ENCODE measurements around the gene LGALS9B.
A peak's percentile ranks its signal among the peaks of the same experiment; 100 is the strongest.
"Not testable (repeated sequence)": the region's sequence is repeated elsewhere in the genome, so short reads cannot be mapped to it uniquely, and the experiment has no call there.

The LGALS9B gene

GRCh38 chr17:20467447-20467846, at the start of gene LGALS9B:
Gene LGALS9B, minus strand, starts transcription at chr17:20467539. Its CDS starts 69 bp downstream, at chr17:20467470.
- not testable (repeated sequence) for DNase-seq (ENCODE audit: low read depth)

GRCh38 chr17:20516986-20517385, 49.6 kb upstream of the LGALS9B start:
- not testable (repeated sequence) for DNase-seq (ENCODE audit: low read depth)

- not testable (repeated sequence) for DNase-seq (ENCODE audit: low read depth)
These were observed 47.8 kb upstream of the LGALS9B start for GRCh38 chr17:20515099-20515498.

- not testable (repeated sequence) for DNase-seq (ENCODE audit: low read depth)
These were observed 46.2 kb upstream of the LGALS9B start for GRCh38 chr17:20513539-20513938.

- not testable (repeated sequence) for DNase-seq (ENCODE audit: low read depth)
These were observed 45.0 kb upstream of the LGALS9B start for GRCh38 chr17:20512378-20512777.

GRCh38 chr17:20511778-20512177, 44.4 kb upstream of the LGALS9B start:
- DNase-seq (ENCODE audit: low read depth), result not testable (repeated sequence)

GRCh38 chr17:20505333-20505732, 38.0 kb upstream of the LGALS9B start:
- DNase-seq (ENCODE audit: low read depth), result not testable (repeated sequence)

GRCh38 chr17:20504388-20505066, 37.2 kb upstream of the LGALS9B start:
- DNase-seq (ENCODE audit: low read depth), result not testable (repeated sequence)

GRCh38 chr17:20501896-20502295, 34.6 kb upstream of the LGALS9B start:
- not testable (repeated sequence) for DNase-seq (ENCODE audit: low read depth)

- DNase-seq (ENCODE audit: low read depth), result not testable (repeated sequence)
These were observed 33.0 kb upstream of the LGALS9B start for GRCh38 chr17:20500346-20500745.

GRCh38 chr17:20495420-20495819, 28.1 kb upstream of the LGALS9B start:
- DNase-seq (ENCODE audit: low read depth), result not testable (repeated sequence)

- DNase-seq (ENCODE audit: low read depth), result not testable (repeated sequence)
These were observed 27.4 kb upstream of the LGALS9B start for GRCh38 chr17:20494735-20495134.

- DNase-seq (ENCODE audit: low read depth), result not testable (repeated sequence)
These were observed 26.8 kb upstream of the LGALS9B start for GRCh38 chr17:20494147-20494546.

GRCh38 chr17:20492971-20493370, 25.6 kb upstream of the LGALS9B start:
- DNase-seq (ENCODE audit: low read depth), result not testable (repeated sequence)

GRCh38 chr17:20492099-20492498, 24.8 kb upstream of the LGALS9B start:
- not testable (repeated sequence) for DNase-seq (ENCODE audit: low read depth)

GRCh38 chr17:20484930-20485329, 17.6 kb upstream of the LGALS9B start:
- peak; percentile 18 for DNase-seq (ENCODE audit: low read depth)

GRCh38 chr17:20479889-20480591, 12.7 kb upstream of the LGALS9B start:
- DNase-seq (ENCODE audit: low read depth), result not testable (repeated sequence)

- not testable (repeated sequence) for DNase-seq (ENCODE audit: low read depth)
These were observed 10.2 kb upstream of the LGALS9B start for GRCh38 chr17:20477398-20478071.

- not testable (repeated sequence) for DNase-seq (ENCODE audit: low read depth)
These were observed 7.9 kb upstream of the LGALS9B start for GRCh38 chr17:20475137-20475831.

GRCh38 chr17:20474081-20474480, 6.7 kb upstream of the LGALS9B start:
- not testable (repeated sequence) for DNase-seq (ENCODE audit: low read depth)

GRCh38 chr17:20469946-20470345, 2.6 kb upstream of the LGALS9B start:
- DNase-seq (ENCODE audit: low read depth), result not testable (repeated sequence)

GRCh38 chr17:20469107-20469506, 1.8 kb upstream of the LGALS9B start:
- not testable (repeated sequence) for DNase-seq (ENCODE audit: low read depth)
